ENCODE data around the gene AFMID. TPM values are rescaled to one million over a fixed set of nuclear protein-coding genes. Genes with fewer than 3 reads are reported as not detected.

Gene AFMID
- total RNA-seq, 4 donors from 2014 or later, result 11.7 to 14.3 (median 12.1) TPM

DNA sequence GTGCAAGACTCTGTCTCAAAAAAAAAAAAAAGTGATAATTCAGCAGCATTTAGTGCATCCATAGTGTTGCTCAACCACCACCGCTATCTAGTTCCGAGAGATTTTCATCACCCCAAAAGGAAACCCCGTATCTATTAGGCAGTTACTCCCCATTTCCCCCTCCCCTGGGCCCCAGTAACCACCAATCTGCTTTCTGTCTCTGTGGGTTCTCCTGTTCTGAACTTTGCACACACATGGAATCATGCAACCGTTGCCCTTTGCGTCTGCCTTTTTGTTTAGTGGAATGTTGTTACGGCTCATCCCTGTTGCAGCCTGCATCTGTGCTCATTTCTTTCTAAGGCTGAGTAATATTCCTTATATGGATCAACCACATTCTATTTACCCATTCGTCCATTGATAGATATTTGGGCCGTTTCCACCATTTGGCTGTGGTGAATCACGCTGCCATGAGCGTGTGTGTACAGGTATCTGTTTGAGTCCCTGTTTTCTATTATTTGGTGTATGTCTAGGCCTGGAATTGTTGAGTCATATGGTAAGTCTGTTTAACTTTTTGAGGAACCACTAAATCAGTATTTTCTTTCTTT lies 27.5 kb upstream of the AFMID start:
- DNase-seq, result no peak
- in situ Hi-C loops (cut with MboI; ENCODE audit: low sequenced_read_pairs in 4 of 4) (no loop called here), intact Hi-C loops (cut with DNase I; ENCODE audit: low total_unique reads) (no loop called here)
- Histone ChIP-seq H3K27me3 (no peaks in the 10 kb centered on the region), H3K9me3 (no peaks in the 10 kb centered on the region), H3K4me3 (no peak overlapping the region), H3K27ac (no peak overlapping the region), H3K36me3 (no peaks in the 10 kb centered on the region), H3K4me1 (no peaks in the 10 kb centered on the region)
- ATAC-seq, result no peak
- no peak for TF ChIP-seq POLR2A (IDR thresholded peaks at IDR 0.05)
- TF ChIP-seq, protein P1, sequence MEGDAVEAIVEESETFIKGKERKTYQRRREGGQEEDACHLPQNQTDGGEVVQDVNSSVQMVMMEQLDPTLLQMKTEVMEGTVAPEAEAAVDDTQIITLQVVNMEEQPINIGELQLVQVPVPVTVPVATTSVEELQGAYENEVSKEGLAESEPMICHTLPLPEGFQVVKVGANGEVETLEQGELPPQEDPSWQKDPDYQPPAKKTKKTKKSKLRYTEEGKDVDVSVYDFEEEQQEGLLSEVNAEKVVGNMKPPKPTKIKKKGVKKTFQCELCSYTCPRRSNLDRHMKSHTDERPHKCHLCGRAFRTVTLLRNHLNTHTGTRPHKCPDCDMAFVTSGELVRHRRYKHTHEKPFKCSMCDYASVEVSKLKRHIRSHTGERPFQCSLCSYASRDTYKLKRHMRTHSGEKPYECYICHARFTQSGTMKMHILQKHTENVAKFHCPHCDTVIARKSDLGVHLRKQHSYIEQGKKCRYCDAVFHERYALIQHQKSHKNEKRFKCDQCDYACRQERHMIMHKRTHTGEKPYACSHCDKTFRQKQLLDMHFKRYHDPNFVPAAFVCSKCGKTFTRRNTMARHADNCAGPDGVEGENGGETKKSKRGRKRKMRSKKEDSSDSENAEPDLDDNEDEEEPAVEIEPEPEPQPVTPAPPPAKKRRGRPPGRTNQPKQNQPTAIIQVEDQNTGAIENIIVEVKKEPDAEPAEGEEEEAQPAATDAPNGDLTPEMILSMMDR (IDR thresholded peaks at IDR 0.05 in 4 of 5, conservative IDR thresholded peaks at IDR 0.05 in 1 of 5), result no peak

DNA sequence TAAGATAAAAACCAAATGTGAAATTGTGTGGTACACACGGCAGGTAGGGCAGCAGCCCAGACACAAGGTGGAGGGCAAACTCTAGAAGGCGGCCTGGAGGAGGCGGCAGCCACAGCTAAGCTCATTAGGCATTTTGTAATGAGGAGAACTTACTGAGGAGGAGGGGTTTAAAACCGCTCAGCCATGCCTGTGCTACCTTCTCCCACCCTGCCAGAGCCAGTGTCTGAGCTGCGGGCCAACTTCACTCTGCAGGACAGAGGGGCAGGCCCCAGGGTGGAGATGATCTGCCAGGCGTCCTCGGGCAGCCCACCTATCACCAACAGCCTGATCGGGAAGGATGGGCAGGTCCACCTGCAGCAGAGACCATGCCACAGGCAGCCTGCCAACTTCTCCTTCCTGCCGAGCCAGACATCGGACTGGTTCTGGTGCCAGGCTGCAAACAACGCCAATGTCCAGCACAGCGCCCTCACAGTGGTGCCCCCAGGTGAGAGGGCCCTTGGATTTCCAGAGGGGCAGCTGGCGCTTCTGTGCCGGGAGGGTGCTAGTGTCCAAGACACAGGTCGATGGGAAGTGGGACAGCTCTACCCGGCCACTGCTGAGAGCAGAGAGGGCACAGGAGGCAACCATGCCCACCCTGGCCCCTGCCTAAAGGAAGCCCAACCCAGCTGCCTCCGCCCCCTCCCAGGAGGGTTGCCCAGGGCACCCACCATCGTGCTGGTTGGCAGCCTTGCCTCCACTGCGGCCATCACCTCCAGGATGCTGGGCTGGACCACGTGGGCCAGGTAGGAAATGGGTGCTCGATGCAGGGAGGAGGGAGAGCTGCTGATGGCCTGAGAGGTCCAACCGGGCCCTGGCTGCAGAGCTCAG lies 23.0 kb upstream of the AFMID start:
- no peak for TF ChIP-seq POLR2A (IDR thresholded peaks at IDR 0.05)
- TF ChIP-seq, protein P1 (IDR thresholded peaks at IDR 0.05 in 4 of 5, conservative IDR thresholded peaks at IDR 0.05 in 1 of 5), result no peak
- Histone ChIP-seq H3K27me3 (no peaks in the 10 kb centered on the region), H3K27ac (no peak overlapping the region), H3K4me1 (peaks cover 0 to 5% of the 10 kb centered on the region in 2 donors), H3K4me3 (no peak overlapping the region), H3K9me3 (no peaks in the 10 kb centered on the region), H3K36me3 (no peaks in the 10 kb centered on the region)
- ATAC-seq (no peak), DNase-seq (no peak)
- in situ Hi-C loops (cut with MboI; ENCODE audit: low sequenced_read_pairs in 4 of 4) (no loop called here), intact Hi-C loops (cut with DNase I; ENCODE audit: low total_unique reads) (no loop called here)

DNA sequence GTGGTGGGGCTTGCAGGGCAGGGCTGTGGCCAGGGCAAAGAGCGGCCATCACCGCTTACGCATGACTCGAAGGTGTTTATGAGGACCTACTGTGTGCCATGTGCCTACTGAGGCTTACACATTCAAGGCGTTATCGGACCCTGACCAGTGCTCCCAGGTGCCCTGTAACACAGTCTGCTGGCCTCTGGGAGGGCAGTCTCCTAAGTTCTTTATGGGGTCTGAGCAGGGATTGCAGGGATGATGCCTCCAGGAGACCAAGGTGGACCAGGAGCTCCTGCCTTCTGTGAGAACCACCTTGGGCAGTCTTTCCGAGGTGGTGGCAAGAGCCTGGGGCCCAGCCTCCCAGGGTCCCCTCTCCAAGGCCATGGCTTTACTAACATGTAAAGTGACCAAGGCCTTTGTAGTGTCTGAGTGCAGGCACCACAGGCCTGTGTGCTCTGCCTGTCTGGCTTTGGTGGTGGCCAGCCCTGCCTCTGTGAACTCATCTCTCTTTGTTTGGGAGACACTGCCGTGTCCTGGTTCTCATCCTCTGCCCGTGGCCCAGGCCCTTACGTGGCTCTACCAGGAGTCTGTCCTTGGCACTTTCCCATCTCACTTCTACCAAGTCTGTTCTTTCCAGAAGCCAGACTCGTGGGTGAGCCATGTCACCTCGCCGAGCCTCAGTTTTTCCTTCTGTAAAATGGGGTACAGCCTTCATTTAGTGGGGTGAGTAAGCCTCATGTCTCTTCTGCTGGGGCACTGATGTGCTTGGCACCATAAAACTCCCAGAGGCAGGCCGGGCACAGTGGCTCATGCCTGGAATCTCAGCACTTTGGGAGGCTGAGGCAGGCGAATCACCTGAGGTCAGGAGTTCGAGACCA lies 22.2 kb upstream of the AFMID start:
- H3K9me3 ChIP-seq, result no peaks in the 10 kb centered on the region
- no peak overlapping the region for H3K27ac ChIP-seq
- no peak overlapping the region for H3K4me3 ChIP-seq
- intact Hi-C loops (cut with DNase I; ENCODE audit: low total_unique reads), result no loop called here
- no peak for ATAC-seq
- no peaks in the 10 kb centered on the region for H3K27me3 ChIP-seq
- TF ChIP-seq, protein P1 (IDR thresholded peaks at IDR 0.05 in 4 of 5, conservative IDR thresholded peaks at IDR 0.05 in 1 of 5), result no peak
- TF ChIP-seq POLR2A (IDR thresholded peaks at IDR 0.05), result no peak
- no peaks in the 10 kb centered on the region for H3K36me3 ChIP-seq
- in situ Hi-C loops (cut with MboI; ENCODE audit: low sequenced_read_pairs in 4 of 4), result no loop called here
- H3K4me1 ChIP-seq, result peaks cover 6 to 12% of the 10 kb centered on the region in 2 donors
- DNase-seq, result no peak

DNA sequence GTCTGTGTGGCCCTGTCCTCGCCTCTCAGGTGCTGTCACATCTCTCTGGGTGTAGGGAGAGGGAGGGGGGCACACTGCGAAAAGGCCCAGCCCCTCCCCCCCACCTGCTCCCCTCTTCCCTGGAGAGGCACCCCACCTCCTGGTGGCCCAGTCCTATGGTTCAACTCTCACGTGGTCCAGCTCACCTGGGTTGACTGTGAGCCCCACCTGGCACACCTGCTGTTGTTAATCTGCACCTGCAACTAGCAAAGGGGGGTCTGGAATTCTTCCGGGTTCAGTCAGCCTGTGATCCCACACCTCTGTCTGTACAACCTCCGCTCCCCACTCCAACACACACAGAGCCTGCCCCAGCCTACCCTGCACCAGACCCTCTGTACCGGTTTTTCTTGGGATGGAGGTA lies 20.7 kb upstream of the AFMID start:
- Histone ChIP-seq H3K36me3 (peaks cover 0 to 6% of the 10 kb centered on the region in 2 donors), H3K27ac (no peak overlapping the region), H3K9me3 (no peaks in the 10 kb centered on the region), H3K27me3 (no peaks in the 10 kb centered on the region), H3K4me1 (peaks cover 6 to 21% of the 10 kb centered on the region in 2 donors), H3K4me3 (no peak overlapping the region)
- intact Hi-C loops (cut with DNase I; ENCODE audit: low total_unique reads), result no loop called here
- in situ Hi-C loops (cut with MboI; ENCODE audit: low sequenced_read_pairs in 4 of 4), result no loop called here
- DNase-seq (no peak), ATAC-seq (no peak)
- TF ChIP-seq, protein P1 (IDR thresholded peaks at IDR 0.05 in 4 of 5, conservative IDR thresholded peaks at IDR 0.05 in 1 of 5), result no peak
